ENCODE results near the gene PRCC. TPM values are rescaled to one million over a fixed set of nuclear protein-coding genes. Genes with fewer than 3 reads are reported as not detected.

Gene PRCC
- total RNA-seq, 6 experiments from 2014 or later, result 67.0 to 79.3 (median 71.5) TPM

DNA sequence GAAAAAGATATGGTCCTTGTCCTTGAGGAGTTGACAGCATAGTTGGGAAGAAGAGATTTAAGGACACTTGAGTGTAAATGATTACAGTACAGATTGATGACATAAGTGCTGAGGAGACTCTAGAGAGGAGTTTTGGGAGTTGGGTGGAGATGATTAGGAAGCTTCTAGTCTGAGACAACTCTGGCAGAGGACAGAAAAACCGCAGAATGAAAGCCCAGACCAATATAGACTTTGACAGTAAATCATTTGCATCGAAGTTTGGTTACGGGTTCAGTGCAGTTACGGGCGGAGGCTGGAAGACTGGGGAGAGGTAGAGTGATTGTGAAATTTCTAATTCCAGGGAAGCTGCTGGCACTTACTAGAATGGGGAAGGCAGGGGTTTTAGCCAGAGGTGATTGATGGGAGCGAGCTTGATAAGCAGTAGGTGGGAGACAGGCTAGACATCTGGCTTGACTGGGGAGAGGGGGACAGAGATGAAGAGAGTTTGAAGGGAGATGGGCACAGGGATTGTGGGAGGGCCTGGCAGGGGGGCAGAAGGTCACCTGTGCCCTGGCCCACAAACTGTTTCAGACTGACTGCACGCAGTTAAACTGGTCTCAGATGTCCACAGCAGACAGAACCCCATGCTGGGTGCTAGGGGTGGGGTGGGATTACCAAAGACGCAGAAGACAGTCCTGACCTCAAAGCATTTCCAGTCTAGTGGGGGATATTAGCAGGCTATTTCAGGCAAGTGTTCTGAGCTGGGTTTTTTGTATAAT is 29.2 kb downstream of the PRCC start:
- Mint-ChIP-seq H3K4me1 (ENCODE audit: low read depth) (peaks cover 54% of the 10 kb centered on the region), H3K27ac (no peak overlapping the region; the same call in 1 of the 2 replicates), H3K9me3 (no peaks in the 10 kb centered on the region), H3K4me3 (no peak overlapping the region), H3K36me3 (ENCODE audit: low read depth) (peaks cover 38% of the 10 kb centered on the region), H3K27me3 (ENCODE audit: insufficient read depth) (0 out of 2 replicates have a peak, but pooled peaks cover 3% of the 10 kb centered on the region)
- DNase-seq, result no peak
- TF ChIP-seq, protein P1, sequence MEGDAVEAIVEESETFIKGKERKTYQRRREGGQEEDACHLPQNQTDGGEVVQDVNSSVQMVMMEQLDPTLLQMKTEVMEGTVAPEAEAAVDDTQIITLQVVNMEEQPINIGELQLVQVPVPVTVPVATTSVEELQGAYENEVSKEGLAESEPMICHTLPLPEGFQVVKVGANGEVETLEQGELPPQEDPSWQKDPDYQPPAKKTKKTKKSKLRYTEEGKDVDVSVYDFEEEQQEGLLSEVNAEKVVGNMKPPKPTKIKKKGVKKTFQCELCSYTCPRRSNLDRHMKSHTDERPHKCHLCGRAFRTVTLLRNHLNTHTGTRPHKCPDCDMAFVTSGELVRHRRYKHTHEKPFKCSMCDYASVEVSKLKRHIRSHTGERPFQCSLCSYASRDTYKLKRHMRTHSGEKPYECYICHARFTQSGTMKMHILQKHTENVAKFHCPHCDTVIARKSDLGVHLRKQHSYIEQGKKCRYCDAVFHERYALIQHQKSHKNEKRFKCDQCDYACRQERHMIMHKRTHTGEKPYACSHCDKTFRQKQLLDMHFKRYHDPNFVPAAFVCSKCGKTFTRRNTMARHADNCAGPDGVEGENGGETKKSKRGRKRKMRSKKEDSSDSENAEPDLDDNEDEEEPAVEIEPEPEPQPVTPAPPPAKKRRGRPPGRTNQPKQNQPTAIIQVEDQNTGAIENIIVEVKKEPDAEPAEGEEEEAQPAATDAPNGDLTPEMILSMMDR (IDR thresholded peaks at IDR 0.05), result no peak

DNA sequence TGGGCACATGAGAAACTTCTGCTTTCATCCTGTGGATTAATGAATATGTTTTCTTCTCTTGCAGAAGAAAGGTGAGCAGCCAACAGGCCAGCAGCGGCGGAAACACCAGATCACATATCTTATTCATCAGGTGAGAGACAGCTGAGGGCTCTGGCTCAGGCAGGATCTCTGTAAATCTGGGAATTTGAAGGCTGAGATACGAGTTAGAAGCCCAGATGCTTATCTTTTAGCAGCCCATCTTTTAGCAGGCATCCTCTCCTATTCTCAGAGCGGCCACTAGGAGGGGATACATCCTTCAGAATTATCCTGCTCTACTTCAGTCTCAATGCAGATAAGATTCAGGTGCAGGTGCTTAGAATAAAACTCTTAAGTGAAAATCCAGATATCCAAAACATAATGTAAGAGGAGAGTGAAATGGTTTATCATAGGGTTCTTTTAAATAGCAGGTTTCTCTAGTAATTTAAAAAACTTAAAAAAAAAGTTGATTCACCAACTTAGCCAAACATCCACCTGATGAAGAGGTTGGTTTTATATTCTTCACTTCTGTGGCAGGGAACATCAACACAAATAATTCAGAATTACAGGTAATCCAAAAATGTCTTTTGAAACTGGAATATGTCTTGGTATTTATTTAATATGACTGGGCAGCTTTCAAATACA is 30.0 kb downstream of the PRCC start:
- Mint-ChIP-seq H3K4me3 (peak overlapping the region; percentile 33; the same call in 1 of the 2 replicates), H3K27me3 (ENCODE audit: insufficient read depth) (0 out of 2 replicates have a peak, but pooled peaks cover 3% of the 10 kb centered on the region), H3K36me3 (ENCODE audit: low read depth) (peaks cover 36% of the 10 kb centered on the region), H3K9me3 (no peaks in the 10 kb centered on the region), H3K4me1 (ENCODE audit: low read depth) (peaks cover 62% of the 10 kb centered on the region), H3K27ac (peak overlapping the region; percentile 47; the same call in 1 of the 2 replicates)
- DNase-seq, result peak; percentile 35
- TF ChIP-seq, protein P1 (IDR thresholded peaks at IDR 0.05), result peak; percentile 86

GRCh38 chr1:156801409-156802121 is 34.2 kb downstream of the PRCC start:
- H3K36me3 Mint-ChIP-seq (ENCODE audit: low read depth), result peaks cover 21% of the 10 kb centered on the region
- peak; percentile 66 for DNase-seq
- TF ChIP-seq, protein P1 (IDR thresholded peaks at IDR 0.05), result peak; percentile 55
- no peaks in the 10 kb centered on the region for H3K9me3 Mint-ChIP-seq
- H3K4me3 Mint-ChIP-seq, result peak overlapping the region; percentile 1; the same call in 1 of the 2 replicates
- peak overlapping the region; percentile 75 for H3K27ac Mint-ChIP-seq
- H3K4me1 Mint-ChIP-seq (ENCODE audit: low read depth), result peaks cover 59% of the 10 kb centered on the region
- H3K27me3 Mint-ChIP-seq (ENCODE audit: insufficient read depth), result 0 out of 2 replicates have a peak, but pooled peaks cover 5% of the 10 kb centered on the region

GRCh38 chr1:156802421-156802935 is 35.1 kb downstream of the PRCC start:
- no peak for DNase-seq
- no peak overlapping the region; the same call in 1 of the 2 replicates for H3K4me3 Mint-ChIP-seq
- TF ChIP-seq, protein P1 (IDR thresholded peaks at IDR 0.05), result no peak
- no peaks in the 10 kb centered on the region for H3K9me3 Mint-ChIP-seq
- H3K27me3 Mint-ChIP-seq (ENCODE audit: insufficient read depth), result 0 out of 2 replicates have a peak, but pooled peaks cover 5% of the 10 kb centered on the region
- H3K27ac Mint-ChIP-seq, result no peak overlapping the region
- peaks cover 17% of the 10 kb centered on the region for H3K36me3 Mint-ChIP-seq (ENCODE audit: low read depth)
- peaks cover 55% of the 10 kb centered on the region for H3K4me1 Mint-ChIP-seq (ENCODE audit: low read depth)

Measured in HFFc6 (cell line).